C4-2B (cell line): ENCODE results near the gene GARRE1.

Experiments
- ZFX ChIP-seq: fragments of 450-650 bp; IDR thresholded peaks from 2 replicates; pipeline ENCODE4 v1.6.1; 2017
- TF ChIP-seq, protein P1 (sequence below): fragments of 450-650 bp; conservative IDR thresholded peaks from 2 replicates; pipeline ENCODE4 v1.5.1; 2017; ENCODE audit warnings: mild to moderate bottlenecking

DNA sequence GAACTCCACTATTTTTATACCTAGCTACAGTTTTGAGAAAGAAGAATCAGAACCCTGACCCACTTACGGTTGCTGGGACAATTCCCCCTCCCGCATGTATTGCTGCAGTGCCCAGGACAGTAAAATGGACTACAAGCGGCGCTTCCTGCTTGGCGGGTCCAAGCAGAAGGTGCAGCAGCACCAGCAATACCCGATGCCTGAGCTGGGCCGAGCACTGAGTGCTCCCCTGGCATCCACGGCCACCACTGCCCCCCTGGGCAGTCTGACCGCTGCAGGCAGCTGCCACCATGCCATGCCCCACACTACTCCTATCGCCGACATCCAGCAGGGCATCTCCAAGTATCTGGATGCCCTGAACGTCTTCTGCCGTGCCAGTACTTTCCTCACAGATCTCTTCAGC, 46.0 kb downstream of the GARRE1 start:
- TF ChIP-seq, protein P1, sequence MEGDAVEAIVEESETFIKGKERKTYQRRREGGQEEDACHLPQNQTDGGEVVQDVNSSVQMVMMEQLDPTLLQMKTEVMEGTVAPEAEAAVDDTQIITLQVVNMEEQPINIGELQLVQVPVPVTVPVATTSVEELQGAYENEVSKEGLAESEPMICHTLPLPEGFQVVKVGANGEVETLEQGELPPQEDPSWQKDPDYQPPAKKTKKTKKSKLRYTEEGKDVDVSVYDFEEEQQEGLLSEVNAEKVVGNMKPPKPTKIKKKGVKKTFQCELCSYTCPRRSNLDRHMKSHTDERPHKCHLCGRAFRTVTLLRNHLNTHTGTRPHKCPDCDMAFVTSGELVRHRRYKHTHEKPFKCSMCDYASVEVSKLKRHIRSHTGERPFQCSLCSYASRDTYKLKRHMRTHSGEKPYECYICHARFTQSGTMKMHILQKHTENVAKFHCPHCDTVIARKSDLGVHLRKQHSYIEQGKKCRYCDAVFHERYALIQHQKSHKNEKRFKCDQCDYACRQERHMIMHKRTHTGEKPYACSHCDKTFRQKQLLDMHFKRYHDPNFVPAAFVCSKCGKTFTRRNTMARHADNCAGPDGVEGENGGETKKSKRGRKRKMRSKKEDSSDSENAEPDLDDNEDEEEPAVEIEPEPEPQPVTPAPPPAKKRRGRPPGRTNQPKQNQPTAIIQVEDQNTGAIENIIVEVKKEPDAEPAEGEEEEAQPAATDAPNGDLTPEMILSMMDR, result no peak
- no peak for TF ChIP-seq ZFX
